ENCODE data around the gene DESI1. TPM values are rescaled to one million over a fixed set of nuclear protein-coding genes. Genes with fewer than 3 reads are reported as not detected.

Gene DESI1
- total and polyA plus RNA-seq, 8 donors = 21.8 to 42.9 (median 27.1) TPM

DNA sequence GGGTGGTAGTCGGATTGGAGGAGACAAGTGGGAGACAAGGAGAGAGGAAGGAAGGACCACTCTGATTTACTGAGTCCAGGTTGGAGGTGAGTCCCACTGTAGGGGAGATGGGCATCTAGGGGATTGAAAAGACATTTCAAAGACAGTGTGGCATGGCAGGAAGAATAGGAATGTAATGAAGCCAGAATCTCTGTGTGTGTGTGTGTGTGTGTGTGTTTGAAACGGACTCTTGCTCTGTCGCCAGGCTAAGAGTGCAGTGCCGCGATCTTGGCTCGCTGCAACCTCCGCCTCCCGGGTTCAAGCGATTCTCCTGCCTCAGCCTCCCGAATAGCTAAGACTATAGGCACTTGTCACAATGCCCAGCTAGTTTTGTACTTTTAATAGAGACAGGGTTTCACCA, 64.3 kb downstream of the DESI1 start:
- Histone ChIP-seq H3K27me3 (peaks cover 0 to 38% of the 10 kb centered on the region in 2 donors), H3K4me3 (no peak overlapping the region), H3K27ac (peak overlapping the region in 1 of 2 donors; percentile 73), H3K4me1 (no peaks in the 10 kb centered on the region), H3K9me3 (no peaks in the 10 kb centered on the region), H3K36me3 (no peaks in the 10 kb centered on the region)
- intact Hi-C loops (cut with DNase I) = no loop called here
- no peak for ATAC-seq
- TF ChIP-seq, protein P1, sequence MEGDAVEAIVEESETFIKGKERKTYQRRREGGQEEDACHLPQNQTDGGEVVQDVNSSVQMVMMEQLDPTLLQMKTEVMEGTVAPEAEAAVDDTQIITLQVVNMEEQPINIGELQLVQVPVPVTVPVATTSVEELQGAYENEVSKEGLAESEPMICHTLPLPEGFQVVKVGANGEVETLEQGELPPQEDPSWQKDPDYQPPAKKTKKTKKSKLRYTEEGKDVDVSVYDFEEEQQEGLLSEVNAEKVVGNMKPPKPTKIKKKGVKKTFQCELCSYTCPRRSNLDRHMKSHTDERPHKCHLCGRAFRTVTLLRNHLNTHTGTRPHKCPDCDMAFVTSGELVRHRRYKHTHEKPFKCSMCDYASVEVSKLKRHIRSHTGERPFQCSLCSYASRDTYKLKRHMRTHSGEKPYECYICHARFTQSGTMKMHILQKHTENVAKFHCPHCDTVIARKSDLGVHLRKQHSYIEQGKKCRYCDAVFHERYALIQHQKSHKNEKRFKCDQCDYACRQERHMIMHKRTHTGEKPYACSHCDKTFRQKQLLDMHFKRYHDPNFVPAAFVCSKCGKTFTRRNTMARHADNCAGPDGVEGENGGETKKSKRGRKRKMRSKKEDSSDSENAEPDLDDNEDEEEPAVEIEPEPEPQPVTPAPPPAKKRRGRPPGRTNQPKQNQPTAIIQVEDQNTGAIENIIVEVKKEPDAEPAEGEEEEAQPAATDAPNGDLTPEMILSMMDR (IDR thresholded peaks at IDR 0.05) = no peak
- DNase-seq = no peak

DNA sequence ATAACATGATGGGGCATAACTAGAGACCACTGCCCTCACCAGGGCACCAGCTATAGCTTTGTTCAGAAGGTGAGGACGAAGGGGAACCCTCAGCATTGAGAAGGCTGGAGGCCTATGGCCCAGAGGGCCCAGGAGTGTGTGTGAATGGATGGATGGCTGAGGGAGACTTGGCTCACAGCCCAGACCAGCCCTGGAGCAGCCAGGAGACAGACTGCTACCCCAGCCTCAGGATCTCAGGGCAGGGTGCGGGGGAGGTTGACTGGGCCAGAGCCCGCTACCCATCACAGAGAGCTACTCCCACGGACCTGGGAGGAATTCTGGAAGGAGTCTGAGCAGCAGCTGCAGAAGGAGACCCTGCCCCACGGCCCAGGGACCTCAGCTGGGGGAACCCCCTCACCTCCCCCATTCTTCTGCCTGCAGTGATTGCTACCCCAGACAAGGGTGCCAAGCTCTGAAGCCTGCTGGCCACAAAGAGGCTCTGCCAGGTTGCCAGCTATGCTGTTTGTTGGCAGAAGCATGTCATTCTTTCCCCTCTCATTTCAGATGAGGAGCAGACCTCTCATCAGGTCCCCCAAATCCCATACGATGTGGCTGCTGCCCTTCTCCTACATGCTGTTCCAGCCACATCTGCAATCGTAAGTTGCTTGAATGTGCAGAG, 65.4 kb downstream of the DESI1 start:
- no peaks in the 10 kb centered on the region for H3K4me1 ChIP-seq
- no peaks in the 10 kb centered on the region for H3K9me3 ChIP-seq
- intact Hi-C loops (cut with DNase I) = no loop called here
- no peak overlapping the region for H3K27ac ChIP-seq
- TF ChIP-seq, protein P1 (IDR thresholded peaks at IDR 0.05) = no peak
- H3K27me3 ChIP-seq = peaks cover 0 to 27% of the 10 kb centered on the region in 2 donors
- no peak for ATAC-seq
- H3K36me3 ChIP-seq = no peaks in the 10 kb centered on the region
- no peak overlapping the region for H3K4me3 ChIP-seq
- DNase-seq = peak in 1 of 4 donors; percentile 49

DNA sequence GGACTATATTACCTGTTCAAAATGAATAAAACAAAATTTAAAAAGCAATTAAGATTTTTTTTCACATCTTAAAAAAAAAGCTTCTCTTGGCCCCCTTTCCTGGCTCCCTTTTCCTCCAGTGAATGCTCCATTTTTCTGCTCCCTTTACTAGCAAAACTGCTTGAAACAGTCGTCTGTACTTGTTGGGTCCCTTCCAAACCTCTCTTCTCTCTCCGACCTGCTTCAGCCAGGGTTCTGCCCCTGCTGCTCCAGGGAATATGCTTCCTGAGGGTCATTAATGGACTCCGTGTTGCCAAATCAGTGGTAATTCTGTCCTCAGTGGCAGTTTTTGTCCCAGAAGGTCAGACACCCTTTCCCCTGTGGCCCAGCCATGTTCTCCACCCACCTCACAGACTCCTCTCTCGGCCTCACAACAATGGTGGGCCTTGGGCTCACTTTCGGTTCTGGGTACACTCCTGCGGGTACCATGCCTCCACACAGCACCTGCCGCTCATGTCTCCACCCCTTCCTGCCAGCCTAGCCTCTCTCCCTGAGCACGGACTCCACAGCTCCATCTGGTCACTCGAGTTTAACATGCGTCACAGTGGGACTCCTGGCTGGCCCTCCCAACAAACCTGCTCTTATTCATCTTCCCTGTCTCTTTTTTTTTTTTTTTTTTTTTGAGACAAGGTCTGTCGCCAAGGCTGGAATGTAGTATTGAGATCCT, 68.8 kb downstream of the DESI1 start:
- no peaks in the 10 kb centered on the region for H3K4me1 ChIP-seq
- H3K27ac ChIP-seq = no peak overlapping the region
- H3K9me3 ChIP-seq = no peaks in the 10 kb centered on the region
- DNase-seq (no peak), ATAC-seq (no peak)
- TF ChIP-seq, protein P1 (IDR thresholded peaks at IDR 0.05) = no peak
- H3K36me3 ChIP-seq = no peaks in the 10 kb centered on the region
- H3K27me3 ChIP-seq = no peaks in the 10 kb centered on the region
- intact Hi-C loops (cut with DNase I) = no loop called here
- H3K4me3 ChIP-seq = no peak overlapping the region

DNA sequence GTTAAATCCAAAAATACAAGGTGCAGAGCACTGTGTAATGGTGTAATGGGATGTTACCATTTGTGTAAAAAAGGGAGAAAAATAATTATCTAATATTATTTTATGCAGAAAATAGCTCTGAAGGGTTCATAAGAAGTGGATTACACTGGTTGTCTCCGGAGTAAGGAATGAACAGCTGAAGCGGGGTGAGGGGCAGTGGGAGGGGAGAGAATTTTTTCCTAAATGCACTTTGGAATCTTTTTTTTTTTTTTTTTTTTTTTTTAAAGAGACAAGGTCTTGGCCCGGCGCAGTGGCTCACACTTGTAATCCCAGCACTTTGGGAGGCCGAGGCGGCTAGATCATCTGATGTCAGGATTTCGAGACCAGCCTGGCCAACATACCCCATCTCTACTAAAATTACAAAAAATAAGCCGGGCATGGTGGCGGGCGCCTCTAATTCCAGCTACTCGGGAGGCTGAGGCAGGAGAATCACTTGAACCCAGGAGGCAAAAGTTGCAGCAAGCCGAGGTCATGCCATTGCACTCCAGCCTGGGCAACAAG, 69.8 kb downstream of the DESI1 start:
- H3K4me3 ChIP-seq = no peak overlapping the region
- no peaks in the 10 kb centered on the region for H3K4me1 ChIP-seq
- ATAC-seq = no peak
- DNase-seq = peak in 1 of 4 donors; percentile 52
- intact Hi-C loops (cut with DNase I) = no loop called here
- H3K27ac ChIP-seq = no peak overlapping the region
- H3K9me3 ChIP-seq = no peaks in the 10 kb centered on the region
- H3K36me3 ChIP-seq = no peaks in the 10 kb centered on the region
- TF ChIP-seq, protein P1 (IDR thresholded peaks at IDR 0.05) = no peak
- no peaks in the 10 kb centered on the region for H3K27me3 ChIP-seq

DNA sequence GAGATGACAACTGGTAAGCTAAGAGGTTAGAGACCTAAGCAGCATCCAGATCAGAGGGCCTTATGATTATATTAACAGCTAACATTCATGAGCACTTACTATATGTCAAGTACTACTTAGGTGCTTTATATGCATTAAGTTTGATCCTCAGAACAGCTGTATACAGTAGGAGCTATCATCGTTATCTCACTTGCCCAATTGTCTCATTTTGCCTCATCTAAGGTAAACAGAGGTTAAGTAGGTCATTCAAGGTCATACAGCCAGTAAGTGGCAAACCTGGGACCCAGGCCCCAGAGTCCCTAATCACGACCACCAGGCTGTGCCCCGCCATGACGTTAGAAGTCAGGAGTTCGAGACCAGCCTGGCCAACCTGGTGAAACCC, 72.0 kb downstream of the DESI1 start:
- intact Hi-C loops (cut with DNase I) = no loop called here
- no peak overlapping the region for H3K4me3 ChIP-seq
- no peak overlapping the region for H3K27ac ChIP-seq
- peaks cover 4 to 11% of the 10 kb centered on the region in 2 donors for H3K4me1 ChIP-seq
- H3K27me3 ChIP-seq = no peaks in the 10 kb centered on the region
- DNase-seq = no peak
- TF ChIP-seq, protein P1 (IDR thresholded peaks at IDR 0.05) = no peak
- ATAC-seq = no peak
- H3K9me3 ChIP-seq = no peaks in the 10 kb centered on the region
- H3K36me3 ChIP-seq = no peaks in the 10 kb centered on the region
